Osteocyte (in vitro differentiated cells): ENCODE results near the gene SPSB3. TPM values are rescaled to one million over a fixed set of nuclear protein-coding genes. Genes with fewer than 3 reads are reported as not detected.

Source experiments
- DNase-seq: peaks from one replicate; pipeline ENCODE4 v3.0.0; 2021; ENCODE audit warnings: mixed read lengths; ENCODE audit not compliant: unreplicated experiment; ENCODE audit errors: extremely low spot score
- H3K27ac Mint-ChIP-seq: one replicate; pipeline ENCODE4 v1.8.0; 2021; ENCODE audit warnings: mild to moderate bottlenecking, mixed read lengths; ENCODE audit not compliant: unreplicated experiment
- H3K27me3 Mint-ChIP-seq: one replicate; pipeline ENCODE4 v1.8.0; 2021; ENCODE audit warnings: mixed read lengths; ENCODE audit not compliant: unreplicated experiment
- H3K36me3 Mint-ChIP-seq: one replicate; pipeline ENCODE4 v1.8.0; 2021; ENCODE audit warnings: mixed read lengths; ENCODE audit not compliant: unreplicated experiment
- H3K4me1 Mint-ChIP-seq: one replicate; pipeline ENCODE4 v1.8.0; 2021; ENCODE audit warnings: mixed read lengths; ENCODE audit not compliant: unreplicated experiment
- H3K4me3 Mint-ChIP-seq: one replicate; pipeline ENCODE4 v1.8.0; 2021; ENCODE audit warnings: mild to moderate bottlenecking, moderate library complexity, mixed read lengths; ENCODE audit not compliant: unreplicated experiment
- H3K9me3 Mint-ChIP-seq: one replicate; pipeline ENCODE4 v1.8.0; 2021; ENCODE audit warnings: mixed read lengths; ENCODE audit not compliant: unreplicated experiment
- CTCF ChIP-seq: fragments of 200-600 bp; sonication (generic); IDR thresholded peaks from 2 replicates; pipeline ENCODE4 v1.5.0; 2021; ENCODE audit warnings: antibody characterized with exemption, mild to moderate bottlenecking, moderate library complexity
- total RNA-seq: library from RNA; stranded (reverse); gene quantifications from 2 replicates; pipeline ENCODE4 v1.2.1, GENCODE V29; 2021

The SPSB3 gene
- total RNA-seq, 1 donor from 2014 or later = 53.4 TPM

GRCh38 chr16:1761751-1762150 lies 20.6 kb downstream of the SPSB3 start:
- no peak for TF ChIP-seq CTCF
- H3K9me3 Mint-ChIP-seq = no peaks in the 10 kb centered on the region
- no peak overlapping the region for H3K27ac Mint-ChIP-seq
- no peak overlapping the region for H3K4me3 Mint-ChIP-seq
- no peak for DNase-seq
- H3K27me3 Mint-ChIP-seq = no peaks in the 10 kb centered on the region
- H3K36me3 Mint-ChIP-seq = peaks cover 6% of the 10 kb centered on the region
- H3K4me1 Mint-ChIP-seq = no peaks in the 10 kb centered on the region

- Mint-ChIP-seq H3K9me3 (no peaks in the 10 kb centered on the region), H3K27me3 (no peaks in the 10 kb centered on the region), H3K4me1 (no peaks in the 10 kb centered on the region), H3K4me3 (no peak overlapping the region), H3K27ac (no peak overlapping the region), H3K36me3 (peaks cover 9% of the 10 kb centered on the region)
- no peak for DNase-seq
- no peak for TF ChIP-seq CTCF
Measured at GRCh38 chr16:1760911-1761310, 21.5 kb downstream of the SPSB3 start.

- TF ChIP-seq CTCF = no peak
- no peaks in the 10 kb centered on the region for H3K27me3 Mint-ChIP-seq
- peaks cover 17% of the 10 kb centered on the region for H3K36me3 Mint-ChIP-seq
- H3K4me3 Mint-ChIP-seq = no peak overlapping the region
- no peaks in the 10 kb centered on the region for H3K4me1 Mint-ChIP-seq
- no peaks in the 10 kb centered on the region for H3K9me3 Mint-ChIP-seq
- H3K27ac Mint-ChIP-seq = no peak overlapping the region
- no peak for DNase-seq
Measured at GRCh38 chr16:1759511-1759910, 22.9 kb downstream of the SPSB3 start.

GRCh38 chr16:1758923-1759322 lies 23.4 kb downstream of the SPSB3 start:
- Mint-ChIP-seq H3K9me3 (no peaks in the 10 kb centered on the region), H3K27ac (no peak overlapping the region)

More at GRCh38 chr16:1758923-1759322, 23.4 kb downstream of the SPSB3 start:
- peaks cover 17% of the 10 kb centered on the region for H3K36me3 Mint-ChIP-seq
- TF ChIP-seq CTCF = no peak
- H3K4me1 Mint-ChIP-seq = no peaks in the 10 kb centered on the region
- H3K27me3 Mint-ChIP-seq = no peaks in the 10 kb centered on the region
- DNase-seq = no peak
- no peak overlapping the region for H3K4me3 Mint-ChIP-seq
